Measurements from ENCODE around the gene GABARAP. TPM values are rescaled to one million over a fixed set of nuclear protein-coding genes. Genes with fewer than 3 reads are reported as not detected.

Gene GABARAP
- total and polyA plus RNA-seq, 10 of the 15 experiments (the other 5 are each of a cell fraction or from before 2014, with no cell fraction given) = 134 to 613 (median 285) TPM

DNA sequence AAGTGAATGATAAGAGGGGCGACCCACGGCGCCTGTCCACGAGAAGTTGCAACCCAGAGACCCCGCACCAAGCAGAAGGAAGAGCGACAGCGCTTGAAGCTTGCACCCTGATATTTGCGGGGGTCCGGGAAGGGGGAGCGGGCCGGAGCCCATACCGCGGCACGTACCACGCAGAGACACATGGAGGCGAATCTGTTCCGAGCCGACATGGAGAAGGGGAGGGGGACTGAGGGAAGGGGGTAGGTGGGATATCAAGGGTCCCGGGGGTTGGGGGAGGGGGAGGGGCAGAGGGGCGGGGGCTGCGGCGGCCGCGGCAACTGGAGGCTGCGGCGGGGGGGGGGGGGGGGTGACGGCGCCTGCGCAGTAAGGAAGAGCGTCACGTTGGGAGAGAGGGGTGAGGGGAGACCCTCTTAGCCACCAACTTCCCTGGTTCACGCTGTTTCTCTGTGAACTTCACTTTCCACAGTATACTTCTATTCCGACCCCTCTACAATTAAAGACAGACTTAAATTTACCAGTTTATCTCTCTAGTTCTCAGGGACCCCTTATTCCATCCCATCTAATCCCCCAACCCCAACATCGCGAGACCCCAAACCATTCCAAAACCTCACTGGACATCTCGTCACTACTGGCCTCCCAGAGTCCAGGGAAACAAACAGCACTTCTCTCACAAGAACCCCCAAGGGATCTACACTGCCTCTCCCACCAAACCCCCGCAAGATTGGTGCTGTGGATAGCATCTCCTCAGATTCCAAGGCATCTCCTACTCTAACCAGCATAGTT is 30.6 kb downstream of the GABARAP start:
- H3K9ac ChIP-seq (ENCODE audit: control insufficient read depth, insufficient read depth, low read length) = no peak overlapping the region
- ChIA-PET CTCF (no interaction called here), POLR2A (no interaction called here), RAD21 (ENCODE audit: unreplicated experiment) (no interaction called here), SMC1A (ENCODE audit: uncharacterized antibody, unreplicated experiment) (no interaction called here)
- H3K36me3 ChIP-seq (ENCODE audit: control insufficient read depth in 2 of 2, insufficient read depth in 2 of 2, low read length in 1 of 2) = no peaks in the 10 kb centered on the region
- in situ Hi-C loops (cut with MboI) (no loop called here), intact Hi-C loops (cut with micrococcal nuclease; ENCODE audit: unreplicated experiment) (loop anchor here (5.0 kb wide), 1 partner anchor 86 kb away; no protein-coding TSS in a partner anchor)
- no peaks in the 10 kb centered on the region for H3K79me2 ChIP-seq (ENCODE audit: control insufficient read depth, insufficient read depth, low read length)
- no peak for FAIRE-seq
- DNase-seq (ENCODE audit: low read depth, low spot score) = no peak
- H3K4me2 ChIP-seq (ENCODE audit: control insufficient read depth, insufficient read depth) = no peak overlapping the region
- no peak overlapping the region for H2AFZ ChIP-seq (ENCODE audit: control insufficient read depth, low read depth, low read length)
- no peak overlapping the region for H3K27ac ChIP-seq (ENCODE audit: control insufficient read depth, insufficient read depth)
- no peaks in the 10 kb centered on the region for H3K9me3 ChIP-seq (replicated peaks; ENCODE audit: control insufficient read depth, insufficient read depth, low read length)
- H3K27me3 ChIP-seq (replicated peaks in 1 of 2; ENCODE audit: control insufficient read depth in 2 of 2, insufficient read depth in 2 of 2, low read length in 1 of 2) = no peaks in the 10 kb centered on the region
- no peaks in the 10 kb centered on the region for H4K20me1 ChIP-seq (ENCODE audit: control insufficient read depth, insufficient read depth)
- WGBS (ENCODE audit: insufficient coverage, insufficient replicate concordance, low lambda C conversion rate, missing lambda C conversion rate) = 57% methylated on average over 18 of the region's 37 CpGs
- TF ChIP-seq SMAD1 (IDR thresholded peaks at IDR 0.05; ENCODE audit: low read depth, partially characterized antibody) = no peak
- BruUV-seq (replicated peaks) = no TSS peak
- H3K4me3 ChIP-seq = no peak overlapping the region
- H3K4me1 ChIP-seq (ENCODE audit: control insufficient read depth, insufficient read depth, low read length) = peaks cover 10% of the 10 kb centered on the region
- no peak for ATAC-seq

DNA sequence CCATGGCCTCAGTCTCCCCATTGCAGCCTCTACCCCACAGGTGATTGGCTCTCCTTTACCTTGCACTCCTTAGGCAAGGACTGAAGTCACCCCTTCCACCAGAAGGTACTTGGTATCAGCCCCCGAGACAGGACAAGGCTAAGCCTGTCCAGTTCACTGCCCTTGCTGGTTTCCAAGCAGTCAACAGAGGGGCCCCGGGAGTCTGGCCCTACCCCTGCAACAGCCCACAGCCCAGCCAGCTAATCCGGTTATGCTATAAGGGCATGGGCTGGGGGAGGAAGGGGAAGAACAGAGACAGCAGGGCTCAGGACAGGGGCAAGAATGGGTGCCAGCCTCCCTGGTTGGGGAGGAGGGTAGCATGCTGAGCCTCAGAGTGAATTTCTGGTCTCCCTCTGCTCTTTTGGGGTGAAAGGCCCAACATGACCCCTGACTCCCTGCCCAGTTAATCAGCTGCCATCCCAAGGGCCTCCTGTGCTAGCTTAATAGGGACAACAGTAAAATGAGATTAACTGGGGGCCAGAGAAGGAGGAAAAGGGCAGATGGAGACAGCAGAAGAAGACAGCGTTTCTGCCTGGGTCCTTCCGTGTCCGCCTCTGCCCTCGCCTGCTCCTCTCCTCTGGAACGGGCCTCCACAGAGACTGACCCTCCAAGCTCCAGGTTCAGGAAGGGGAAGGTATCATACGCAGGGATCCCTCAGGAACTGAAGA is 33.3 kb downstream of the GABARAP start:
- intact Hi-C loops (cut with micrococcal nuclease; ENCODE audit: unreplicated experiment) (no loop called here), in situ Hi-C loops (cut with MboI) (no loop called here)
- no peak overlapping the region for H3K4me2 ChIP-seq (ENCODE audit: control insufficient read depth, insufficient read depth)
- H4K20me1 ChIP-seq (ENCODE audit: control insufficient read depth, insufficient read depth) = no peaks in the 10 kb centered on the region
- H3K4me1 ChIP-seq (ENCODE audit: control insufficient read depth, insufficient read depth, low read length) = peaks cover 11% of the 10 kb centered on the region
- DNase-seq (ENCODE audit: low read depth, low spot score) (no peak), FAIRE-seq (no peak), ATAC-seq (no peak)
- 44% methylated on average over 9 of the region's 9 CpGs for WGBS (ENCODE audit: insufficient coverage, insufficient replicate concordance, low lambda C conversion rate, missing lambda C conversion rate)
- no peak overlapping the region for H3K4me3 ChIP-seq
- CTCF ChIA-PET = no interaction called here
- H2AFZ ChIP-seq (ENCODE audit: control insufficient read depth, low read depth, low read length) = no peak overlapping the region
- RAD21 ChIA-PET (ENCODE audit: unreplicated experiment) = interaction anchor here (1.3 kb wide), 1 partner anchor 11 kb away, joined by 4 read pairs; the partner anchor contains the start of genes ACADVL and DLG4
- no TSS peak for BruUV-seq (replicated peaks)
- no peaks in the 10 kb centered on the region for H3K9me3 ChIP-seq (replicated peaks; ENCODE audit: control insufficient read depth, insufficient read depth, low read length)
- no peaks in the 10 kb centered on the region for H3K79me2 ChIP-seq (ENCODE audit: control insufficient read depth, insufficient read depth, low read length)
- no peak overlapping the region for H3K27ac ChIP-seq (ENCODE audit: control insufficient read depth, insufficient read depth)
- SMC1A ChIA-PET (ENCODE audit: uncharacterized antibody, unreplicated experiment) = no interaction called here
- POLR2A ChIA-PET = no interaction called here
- H3K9ac ChIP-seq (ENCODE audit: control insufficient read depth, insufficient read depth, low read length) = no peak overlapping the region
- H3K36me3 ChIP-seq (ENCODE audit: control insufficient read depth in 2 of 2, insufficient read depth in 2 of 2, low read length in 1 of 2) = no peaks in the 10 kb centered on the region
- no peaks in the 10 kb centered on the region for H3K27me3 ChIP-seq (replicated peaks in 1 of 2; ENCODE audit: control insufficient read depth in 2 of 2, insufficient read depth in 2 of 2, low read length in 1 of 2)
- TF ChIP-seq, protein P1, sequence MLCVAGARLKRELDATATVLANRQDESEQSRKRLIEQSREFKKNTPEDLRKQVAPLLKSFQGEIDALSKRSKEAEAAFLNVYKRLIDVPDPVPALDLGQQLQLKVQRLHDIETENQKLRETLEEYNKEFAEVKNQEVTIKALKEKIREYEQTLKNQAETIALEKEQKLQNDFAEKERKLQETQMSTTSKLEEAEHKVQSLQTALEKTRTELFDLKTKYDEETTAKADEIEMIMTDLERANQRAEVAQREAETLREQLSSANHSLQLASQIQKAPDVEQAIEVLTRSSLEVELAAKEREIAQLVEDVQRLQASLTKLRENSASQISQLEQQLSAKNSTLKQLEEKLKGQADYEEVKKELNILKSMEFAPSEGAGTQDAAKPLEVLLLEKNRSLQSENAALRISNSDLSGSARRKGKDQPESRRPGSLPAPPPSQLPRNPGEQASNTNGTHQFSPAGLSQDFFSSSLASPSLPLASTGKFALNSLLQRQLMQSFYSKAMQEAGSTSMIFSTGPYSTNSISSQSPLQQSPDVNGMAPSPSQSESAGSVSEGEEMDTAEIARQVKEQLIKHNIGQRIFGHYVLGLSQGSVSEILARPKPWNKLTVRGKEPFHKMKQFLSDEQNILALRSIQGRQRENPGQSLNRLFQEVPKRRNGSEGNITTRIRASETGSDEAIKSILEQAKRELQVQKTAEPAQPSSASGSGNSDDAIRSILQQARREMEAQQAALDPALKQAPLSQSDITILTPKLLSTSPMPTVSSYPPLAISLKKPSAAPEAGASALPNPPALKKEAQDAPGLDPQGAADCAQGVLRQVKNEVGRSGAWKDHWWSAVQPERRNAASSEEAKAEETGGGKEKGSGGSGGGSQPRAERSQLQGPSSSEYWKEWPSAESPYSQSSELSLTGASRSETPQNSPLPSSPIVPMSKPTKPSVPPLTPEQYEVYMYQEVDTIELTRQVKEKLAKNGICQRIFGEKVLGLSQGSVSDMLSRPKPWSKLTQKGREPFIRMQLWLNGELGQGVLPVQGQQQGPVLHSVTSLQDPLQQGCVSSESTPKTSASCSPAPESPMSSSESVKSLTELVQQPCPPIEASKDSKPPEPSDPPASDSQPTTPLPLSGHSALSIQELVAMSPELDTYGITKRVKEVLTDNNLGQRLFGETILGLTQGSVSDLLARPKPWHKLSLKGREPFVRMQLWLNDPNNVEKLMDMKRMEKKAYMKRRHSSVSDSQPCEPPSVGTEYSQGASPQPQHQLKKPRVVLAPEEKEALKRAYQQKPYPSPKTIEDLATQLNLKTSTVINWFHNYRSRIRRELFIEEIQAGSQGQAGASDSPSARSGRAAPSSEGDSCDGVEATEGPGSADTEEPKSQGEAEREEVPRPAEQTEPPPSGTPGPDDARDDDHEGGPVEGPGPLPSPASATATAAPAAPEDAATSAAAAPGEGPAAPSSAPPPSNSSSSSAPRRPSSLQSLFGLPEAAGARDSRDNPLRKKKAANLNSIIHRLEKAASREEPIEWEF (IDR thresholded peaks at IDR 0.05; ENCODE audit: insufficient replicate concordance, low read depth, low read length) = no peak
- TF ChIP-seq ZZZ3 (IDR thresholded peaks at IDR 0.05; ENCODE audit: control insufficient read depth, insufficient read length, low read depth) (no peak), CHD1 (IDR thresholded peaks at IDR 0.05; ENCODE audit: low read depth, low read length) (no peak)
- TF ChIP-seq, protein P2, sequence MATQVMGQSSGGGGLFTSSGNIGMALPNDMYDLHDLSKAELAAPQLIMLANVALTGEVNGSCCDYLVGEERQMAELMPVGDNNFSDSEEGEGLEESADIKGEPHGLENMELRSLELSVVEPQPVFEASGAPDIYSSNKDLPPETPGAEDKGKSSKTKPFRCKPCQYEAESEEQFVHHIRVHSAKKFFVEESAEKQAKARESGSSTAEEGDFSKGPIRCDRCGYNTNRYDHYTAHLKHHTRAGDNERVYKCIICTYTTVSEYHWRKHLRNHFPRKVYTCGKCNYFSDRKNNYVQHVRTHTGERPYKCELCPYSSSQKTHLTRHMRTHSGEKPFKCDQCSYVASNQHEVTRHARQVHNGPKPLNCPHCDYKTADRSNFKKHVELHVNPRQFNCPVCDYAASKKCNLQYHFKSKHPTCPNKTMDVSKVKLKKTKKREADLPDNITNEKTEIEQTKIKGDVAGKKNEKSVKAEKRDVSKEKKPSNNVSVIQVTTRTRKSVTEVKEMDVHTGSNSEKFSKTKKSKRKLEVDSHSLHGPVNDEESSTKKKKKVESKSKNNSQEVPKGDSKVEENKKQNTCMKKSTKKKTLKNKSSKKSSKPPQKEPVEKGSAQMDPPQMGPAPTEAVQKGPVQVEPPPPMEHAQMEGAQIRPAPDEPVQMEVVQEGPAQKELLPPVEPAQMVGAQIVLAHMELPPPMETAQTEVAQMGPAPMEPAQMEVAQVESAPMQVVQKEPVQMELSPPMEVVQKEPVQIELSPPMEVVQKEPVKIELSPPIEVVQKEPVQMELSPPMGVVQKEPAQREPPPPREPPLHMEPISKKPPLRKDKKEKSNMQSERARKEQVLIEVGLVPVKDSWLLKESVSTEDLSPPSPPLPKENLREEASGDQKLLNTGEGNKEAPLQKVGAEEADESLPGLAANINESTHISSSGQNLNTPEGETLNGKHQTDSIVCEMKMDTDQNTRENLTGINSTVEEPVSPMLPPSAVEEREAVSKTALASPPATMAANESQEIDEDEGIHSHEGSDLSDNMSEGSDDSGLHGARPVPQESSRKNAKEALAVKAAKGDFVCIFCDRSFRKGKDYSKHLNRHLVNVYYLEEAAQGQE (IDR thresholded peaks at IDR 0.05; ENCODE audit: low read depth, low read length) = no peak

Measured in GM12878 (cell line).